NCI-H1694 treated with DMSO at 0.1 percent for 48 hours (cell line): ENCODE data around the gene CRIM1.
A peak's percentile ranks its signal among the peaks of the same experiment; 100 is the strongest.

Experiments
- DNase-seq: peaks from one replicate; lab custom pipeline; 2025; lab: John Stamatoyannopoulos, UW

CRIM1 gene

GRCh38 chr2:36578343-36579296 lies 223.0 kb downstream of the CRIM1 start:
- no peak for DNase-seq

- no peak for DNase-seq
Measured at GRCh38 chr2:36579297-36579664, 223.7 kb downstream of the CRIM1 start.

GRCh38 chr2:36582538-36582937 lies 227.0 kb downstream of the CRIM1 start:
- no peak for DNase-seq

GRCh38 chr2:36582951-36583350 lies 227.4 kb downstream of the CRIM1 start:
- no peak for DNase-seq

- DNase-seq: no peak
Measured at GRCh38 chr2:36584148-36584794, 228.7 kb downstream of the CRIM1 start.

GRCh38 chr2:36586672-36587071 lies 231.1 kb downstream of the CRIM1 start:
- no peak for DNase-seq

- DNase-seq: no peak
Measured at GRCh38 chr2:36587101-36587500, 231.5 kb downstream of the CRIM1 start.

GRCh38 chr2:36587556-36587955 lies 232.0 kb downstream of the CRIM1 start:
- no peak for DNase-seq

- DNase-seq: no peak
Measured at GRCh38 chr2:36589230-36589630, 233.7 kb downstream of the CRIM1 start.

GRCh38 chr2:36594849-36595248 lies 239.3 kb downstream of the CRIM1 start:
- no peak for DNase-seq

GRCh38 chr2:36596397-36596796 lies 240.8 kb downstream of the CRIM1 start:
- DNase-seq: no peak

GRCh38 chr2:36597003-36597531 lies 241.5 kb downstream of the CRIM1 start:
- DNase-seq: no peak

- DNase-seq: peak; percentile 35
Measured at GRCh38 chr2:36597532-36598377, 242.2 kb downstream of the CRIM1 start, which contains the start of gene FEZ2. Gene FEZ2, minus strand, starts transcription at chr2:36598168. Its CDS starts 26 bp downstream, at chr2:36598142.
